HG02884 (cell line): ENCODE measurements around the gene DENND6B.
"Not testable (repeated sequence)": the region's sequence is repeated elsewhere in the genome, so short reads cannot be mapped to it uniquely, and the experiment has no call there.

Source experiments
- ATAC-seq: cut with Tn5 transposase; IDR thresholded peaks from one replicate; pipeline ENCODE4 v1.9.1; 2021; ENCODE audit warnings: mild to moderate bottlenecking, moderate library complexity; ENCODE audit not compliant: unreplicated experiment

DENND6B gene

DNA sequence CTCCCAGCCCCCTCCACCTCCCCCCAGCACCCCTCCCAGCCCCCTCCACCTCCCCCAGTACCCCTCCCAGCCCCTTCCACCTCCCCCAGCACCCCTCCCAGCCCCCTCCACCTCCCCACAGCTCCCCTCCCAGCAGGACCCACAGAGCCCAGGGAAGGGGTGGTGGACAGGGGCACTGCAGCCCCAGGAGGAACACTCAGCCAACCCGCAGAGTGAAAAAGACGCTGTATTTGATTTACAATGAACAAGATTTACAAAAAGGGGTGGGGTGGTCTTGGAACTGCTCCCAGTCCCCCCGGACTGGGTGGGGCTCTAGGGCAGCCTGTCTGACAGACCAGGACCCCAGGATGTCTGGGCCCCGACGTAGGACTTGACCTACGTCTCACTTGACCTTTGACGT is 52.0 kb downstream of the DENND6B start:
- ATAC-seq: no peak

DNA sequence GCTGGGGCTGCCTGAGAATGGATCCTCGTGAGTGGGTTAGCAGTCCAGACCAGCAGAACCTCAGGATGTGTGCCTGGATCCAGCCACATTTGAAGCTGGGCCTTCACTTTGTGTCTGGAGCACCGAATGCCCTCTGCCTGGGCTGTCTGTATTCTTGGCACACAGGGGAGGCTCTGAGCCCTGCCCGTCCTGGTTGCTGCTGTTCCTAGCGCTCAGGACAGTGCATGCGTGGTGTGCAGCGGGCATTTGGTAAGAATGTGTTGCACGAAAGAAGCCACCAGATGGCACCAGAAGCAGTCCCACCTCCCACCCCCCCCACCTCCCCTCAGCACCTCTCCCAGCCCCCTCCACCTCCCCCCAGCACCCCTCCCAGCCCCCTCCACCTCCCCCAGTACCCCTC is 52.5 kb downstream of the DENND6B start:
- no peak for ATAC-seq

DNA sequence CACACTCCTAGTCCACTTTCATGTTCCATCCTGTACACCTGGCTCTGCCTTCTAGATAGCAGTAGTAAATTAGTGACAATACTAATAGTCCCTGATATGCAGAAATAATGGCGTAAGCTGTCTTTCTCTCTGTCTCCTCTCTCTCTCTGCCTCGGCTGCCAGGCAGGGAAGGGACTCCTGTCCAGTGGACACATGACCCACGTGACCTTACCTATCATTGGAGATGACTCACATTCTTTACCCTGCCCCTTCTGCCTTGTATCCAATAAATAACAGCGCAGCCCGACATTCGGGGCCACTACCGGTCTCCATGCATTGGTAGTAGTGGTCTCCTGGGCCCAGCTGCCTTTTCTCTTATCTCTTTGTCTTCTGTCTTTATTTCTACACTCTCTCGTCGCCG is 53.0 kb downstream of the DENND6B start:
- not testable (repeated sequence) for ATAC-seq

DNA sequence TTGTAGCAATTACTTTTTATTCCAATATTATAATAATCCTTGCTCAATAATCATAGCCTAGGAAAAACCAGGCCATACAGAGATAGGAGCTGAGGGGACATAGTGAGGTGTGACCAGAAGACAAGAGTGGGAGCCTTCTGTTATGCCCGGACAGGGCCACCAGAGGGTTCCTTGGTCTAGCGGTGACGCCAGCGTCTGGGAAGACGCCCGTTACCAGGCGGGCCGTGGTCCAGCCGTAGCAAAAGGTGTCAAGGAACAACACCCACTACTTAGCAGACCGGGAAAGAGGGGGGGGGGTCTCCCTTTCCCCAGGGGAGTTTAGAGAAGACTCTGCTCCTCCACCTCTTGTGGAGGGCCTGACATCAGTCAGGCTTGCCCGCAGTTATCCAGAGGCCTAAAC is 53.5 kb downstream of the DENND6B start:
- ATAC-seq: not testable (repeated sequence)

DNA sequence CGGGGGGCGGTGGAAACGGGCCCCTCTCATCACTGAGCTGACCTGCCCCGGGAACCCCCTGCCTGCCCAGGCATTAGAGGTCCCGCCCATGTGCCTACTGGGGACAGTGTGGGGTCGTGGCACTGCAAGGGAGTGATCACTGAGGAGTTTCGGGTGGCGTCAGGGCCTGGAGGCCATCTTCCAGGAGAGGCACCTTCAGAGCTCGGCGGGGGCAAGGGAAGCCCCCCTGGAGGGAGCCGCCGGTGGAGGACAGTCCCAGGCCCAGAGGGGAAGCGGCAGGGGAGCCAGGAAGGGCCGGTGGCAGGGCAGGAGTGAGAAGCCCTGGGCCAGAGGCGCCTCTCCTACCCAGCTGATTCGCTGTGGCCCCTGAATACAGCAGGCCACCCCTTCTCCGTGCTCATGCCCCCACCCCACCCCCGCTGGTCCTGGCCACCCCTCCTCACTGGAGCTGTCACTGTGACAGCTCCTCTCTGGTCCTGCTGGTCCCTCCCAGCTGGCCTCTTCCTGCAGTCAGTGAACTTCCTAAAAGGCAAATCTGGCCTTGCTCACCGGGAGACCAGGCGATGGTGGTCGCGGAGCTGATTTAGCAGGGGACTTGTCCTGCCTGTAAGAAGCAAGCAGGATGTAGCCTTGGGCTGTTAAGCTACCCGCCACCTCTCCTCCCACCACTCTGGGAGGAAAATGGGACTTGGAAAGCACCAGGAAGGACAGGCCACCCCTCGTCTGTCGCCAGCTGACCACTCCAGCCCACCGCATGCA is 54.6 kb downstream of the DENND6B start:
- no peak for ATAC-seq

DNA sequence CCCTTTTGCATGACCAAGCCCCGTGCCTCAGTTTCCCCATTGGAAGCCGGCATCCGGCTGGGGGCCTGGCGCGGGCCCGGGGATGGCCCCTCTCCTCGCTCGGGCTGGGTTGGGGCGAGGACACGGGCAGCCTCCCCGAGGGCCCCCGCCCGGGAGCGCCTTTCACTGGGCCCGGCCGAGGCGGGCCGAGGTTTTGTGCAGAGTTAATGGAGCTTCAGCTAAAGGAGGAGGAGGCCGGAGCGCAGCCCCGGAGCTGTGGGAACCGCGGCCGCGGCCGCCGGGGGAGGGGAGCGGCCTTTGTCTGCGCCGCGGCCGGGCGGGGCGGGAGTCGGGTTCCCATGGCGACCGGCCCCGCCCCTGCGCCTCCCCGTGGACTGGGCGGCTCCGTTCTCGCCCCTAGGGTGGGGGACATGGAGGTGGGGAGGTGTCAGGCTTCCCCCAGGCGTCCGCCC is 55.3 kb downstream of the DENND6B start:
- ATAC-seq: no peak

DNA sequence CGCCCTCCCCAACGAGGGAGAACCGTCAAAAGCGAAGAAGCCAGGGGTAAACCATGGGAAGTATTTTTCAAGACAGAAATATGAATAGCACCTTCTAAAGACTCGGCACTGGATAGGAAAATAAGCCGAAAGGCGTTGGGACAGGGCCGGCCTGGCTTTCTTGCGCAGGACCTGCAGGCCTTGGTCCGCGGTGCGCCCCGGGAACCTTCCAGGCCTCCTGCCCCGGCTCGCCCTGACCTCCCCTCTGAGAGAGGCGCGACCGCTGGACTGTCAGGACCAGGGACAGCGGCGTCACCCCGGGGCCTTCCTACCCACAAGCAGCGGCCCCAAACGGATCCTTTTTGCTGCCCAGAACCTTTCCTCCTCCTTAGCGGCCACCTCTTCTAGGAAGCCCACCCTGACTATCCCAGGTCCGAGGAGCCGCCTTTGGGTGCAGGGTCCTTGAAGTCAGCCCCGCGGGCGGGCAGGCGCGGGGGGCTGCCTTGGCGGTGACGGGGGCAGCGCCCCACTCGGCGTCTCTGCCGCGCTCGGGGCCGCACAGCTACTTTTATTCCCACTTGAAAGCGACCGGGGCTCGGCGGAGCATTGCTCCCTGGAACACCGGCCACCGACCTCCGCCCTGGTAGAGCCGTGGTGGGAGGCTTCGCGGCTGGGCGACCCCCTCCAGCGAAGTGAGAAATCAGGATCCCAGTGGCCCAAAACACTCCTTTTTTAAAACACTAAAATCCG is 56.0 kb downstream of the DENND6B start:
- no peak for ATAC-seq

DNA sequence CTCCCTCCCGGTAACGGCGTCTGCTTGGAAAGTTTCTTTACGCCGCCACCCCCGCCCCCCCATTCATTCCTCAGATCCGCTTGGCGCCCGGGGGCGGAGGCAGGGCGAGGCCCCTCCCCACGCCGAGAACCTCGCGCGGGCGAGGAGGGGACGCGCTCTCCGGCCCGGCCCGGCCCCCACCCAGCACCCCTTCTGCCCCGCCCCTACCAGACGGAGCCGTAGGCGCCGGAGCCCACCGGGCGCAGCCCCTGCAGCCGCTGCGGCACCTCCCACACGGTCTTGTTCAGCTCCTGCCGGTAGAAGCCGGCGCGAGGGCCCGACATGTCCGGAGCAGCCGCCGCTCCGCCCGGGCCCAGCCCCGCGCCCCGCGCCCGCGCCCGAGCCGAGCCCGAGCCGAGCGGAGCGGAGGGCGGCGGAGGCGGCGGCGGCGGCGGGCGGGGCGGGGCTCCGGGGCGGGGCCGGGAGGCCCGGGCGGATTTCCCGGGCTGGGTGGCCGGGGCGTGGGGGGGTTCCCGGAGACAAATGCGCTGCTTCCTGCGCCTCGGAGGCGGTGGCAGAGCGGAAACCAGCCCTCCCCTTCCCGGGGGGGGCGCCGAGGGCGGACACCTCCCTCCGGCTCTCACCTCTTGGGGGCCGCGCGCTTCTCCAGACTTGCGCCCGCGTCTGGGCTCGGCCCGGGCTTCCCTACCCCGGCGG is 56.7 kb downstream of the DENND6B start, which contains the start of gene MAPK11:
Gene MAPK11, minus strand, starts transcription at position 411 of the 696 bp plus-strand sequence. Its CDS starts 88 bp downstream, at position 323.
- ATAC-seq: no peak

DNA sequence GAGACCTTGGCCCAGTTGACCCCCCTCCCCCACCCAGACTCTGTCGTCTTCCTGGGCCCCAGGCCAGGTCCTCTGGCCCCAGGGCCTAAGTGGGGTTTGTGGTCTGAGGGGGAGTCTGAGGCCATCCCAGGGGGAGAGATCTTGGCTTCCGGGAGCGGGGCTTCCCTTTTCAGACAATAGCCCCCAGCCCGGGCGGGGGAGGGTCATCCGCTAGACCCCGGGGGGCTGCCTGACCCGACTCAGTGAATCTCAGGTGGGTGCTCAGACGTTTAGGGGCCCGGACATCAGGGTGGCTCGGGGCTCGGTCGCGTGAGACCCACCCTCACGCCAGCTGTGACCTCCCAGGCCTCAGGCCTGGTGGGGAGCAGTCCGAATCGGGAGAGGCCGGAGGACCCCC is 57.2 kb downstream of the DENND6B start:
- ATAC-seq: no peak

DNA sequence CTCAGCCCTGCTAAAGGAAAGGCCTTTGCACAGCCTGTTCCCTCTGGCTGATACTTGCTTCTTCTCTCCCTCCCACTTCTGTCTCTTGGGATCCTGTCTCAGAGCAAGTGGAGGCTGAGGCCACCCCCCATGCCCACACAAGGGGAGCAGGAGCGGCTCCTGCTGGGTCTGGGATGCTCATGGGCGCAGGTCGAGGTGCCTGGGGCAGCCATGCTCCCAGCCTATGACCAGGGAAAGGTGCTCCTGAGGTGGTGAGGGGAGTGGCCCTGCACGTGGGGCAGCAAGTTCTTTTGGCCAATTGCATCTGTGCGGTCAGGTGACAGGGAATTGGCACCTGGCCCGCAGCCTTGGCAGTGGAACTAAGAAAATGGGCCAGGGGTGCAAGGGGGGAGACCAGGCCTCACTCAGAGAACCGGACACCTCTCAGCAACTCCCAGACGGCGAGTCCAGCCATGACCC is 58.1 kb downstream of the DENND6B start:
- no peak for ATAC-seq

DNA sequence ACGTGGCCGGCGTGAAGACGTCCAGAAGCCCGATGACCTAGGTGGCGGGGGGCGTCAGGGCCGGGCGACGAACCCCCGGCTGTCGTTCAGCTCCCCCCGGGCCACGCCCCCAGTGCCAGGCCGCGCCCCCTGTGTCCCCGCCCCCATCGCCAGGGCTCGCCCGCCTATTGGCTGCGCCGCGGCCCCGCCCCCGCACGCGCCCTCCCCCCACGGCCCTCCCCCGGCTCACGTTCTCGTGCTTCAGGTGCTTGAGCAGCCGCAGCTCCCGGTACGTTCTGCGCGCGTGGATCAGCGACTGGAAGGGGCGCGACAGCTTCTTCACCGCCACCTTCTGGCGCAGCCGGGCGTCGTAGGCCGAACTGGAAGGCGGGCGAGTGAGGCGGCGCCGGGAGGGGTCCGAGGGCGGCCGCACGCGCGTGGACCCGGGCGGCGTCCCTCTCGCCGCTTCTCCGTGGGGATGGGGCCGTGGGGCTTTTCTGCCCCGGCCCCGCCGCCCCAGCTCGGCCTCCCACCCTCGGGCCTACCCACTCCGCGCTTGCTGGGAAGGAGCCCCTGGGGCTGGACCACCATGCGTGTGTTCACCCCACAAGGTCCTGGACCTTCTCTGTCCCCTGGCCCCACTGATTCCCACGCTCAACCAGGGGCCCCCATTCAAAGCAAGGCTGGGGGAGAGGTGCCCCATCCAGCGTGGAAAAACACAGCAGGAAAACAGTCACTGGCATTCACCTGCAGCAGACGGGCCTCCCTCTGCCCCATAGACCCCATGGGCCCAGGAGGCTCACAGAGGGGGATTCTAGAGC is 59.0 kb downstream of the DENND6B start:
- no peak for ATAC-seq

DNA sequence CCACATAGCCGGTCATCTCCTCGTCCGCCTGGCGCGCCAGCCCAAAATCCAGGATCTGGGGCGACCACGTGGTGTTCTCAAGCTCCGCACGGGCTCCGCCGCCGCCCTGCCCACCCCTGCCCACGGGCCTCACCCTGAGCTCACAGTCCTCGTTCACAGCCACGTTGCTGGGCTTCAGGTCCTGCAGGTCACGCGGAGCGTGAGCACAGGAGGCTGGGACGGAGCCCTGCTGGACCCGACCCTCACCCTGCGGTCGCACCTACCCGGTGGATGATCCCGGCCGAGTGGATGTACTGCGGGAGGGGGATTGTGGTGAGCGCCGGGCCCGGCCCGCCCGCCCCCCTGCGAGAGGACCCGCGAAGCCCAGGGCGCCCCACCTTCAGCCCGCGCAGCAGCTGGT is 59.8 kb downstream of the DENND6B start:
- ATAC-seq: no peak

DNA sequence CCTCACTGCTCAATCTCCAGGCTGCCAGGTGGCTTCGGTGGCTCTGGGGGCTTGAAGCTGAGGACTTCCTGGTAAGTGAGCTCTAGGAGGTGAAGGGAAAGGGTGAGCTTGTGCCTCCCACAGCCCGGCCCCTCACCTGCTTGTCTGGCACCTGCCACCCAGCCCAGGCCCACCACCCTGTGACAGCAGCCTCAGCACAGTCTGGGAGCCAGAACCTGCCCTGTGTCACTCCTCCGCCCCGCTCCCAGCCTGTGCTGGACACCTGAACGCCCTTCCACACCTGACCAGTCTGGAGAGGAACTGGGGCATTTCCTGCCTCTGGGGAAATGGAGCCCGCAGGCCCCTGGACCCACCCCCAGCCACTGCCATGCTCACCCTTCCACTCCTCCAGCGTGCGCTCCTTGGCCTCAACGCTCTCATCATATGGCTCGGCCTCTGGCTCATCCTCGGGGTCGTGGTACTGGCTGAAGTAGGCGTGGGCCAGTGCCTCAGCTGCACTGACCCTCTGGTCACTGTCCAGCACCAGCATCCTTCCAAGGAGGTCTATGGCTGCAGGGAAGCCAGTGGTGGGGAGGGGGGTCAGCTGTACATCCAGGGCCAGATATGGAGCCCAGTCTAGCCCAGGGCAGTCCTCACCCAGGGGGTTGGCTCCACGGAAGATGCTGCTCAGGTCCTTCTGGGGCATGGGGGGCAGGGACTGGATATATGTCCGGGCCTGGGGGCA is 61.7 kb downstream of the DENND6B start:
- ATAC-seq: no peak

DNA sequence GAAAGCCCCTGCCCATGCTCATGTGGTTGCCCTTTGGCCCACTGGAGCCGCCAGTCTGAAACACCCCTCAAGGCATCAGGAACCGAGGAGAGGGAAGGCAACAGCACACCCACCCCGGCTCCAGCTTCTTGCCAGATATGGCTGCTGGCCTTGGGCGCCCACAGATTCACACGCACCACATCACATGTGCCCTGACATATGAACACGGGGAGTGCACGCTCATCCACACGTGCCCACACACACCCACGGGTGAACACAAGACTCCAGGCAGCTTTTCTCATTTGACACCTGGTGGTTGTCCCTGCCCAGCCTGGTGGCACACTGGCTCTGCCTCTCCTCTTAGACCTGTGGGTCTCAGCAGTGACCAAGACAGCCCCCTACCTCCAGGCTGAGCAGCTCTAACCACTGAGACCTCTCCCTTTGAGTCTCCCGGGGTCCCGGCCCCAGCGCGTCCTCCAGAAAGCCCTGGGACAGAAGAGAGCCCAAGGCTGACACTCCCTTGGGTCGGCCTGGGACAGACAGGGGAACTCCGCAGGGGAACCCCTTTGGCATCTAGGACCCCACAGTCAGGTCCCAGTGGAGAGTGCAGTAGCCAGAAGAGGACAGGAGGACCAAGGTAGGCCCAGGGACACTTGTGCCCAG is 62.6 kb downstream of the DENND6B start:
- ATAC-seq: no peak

DNA sequence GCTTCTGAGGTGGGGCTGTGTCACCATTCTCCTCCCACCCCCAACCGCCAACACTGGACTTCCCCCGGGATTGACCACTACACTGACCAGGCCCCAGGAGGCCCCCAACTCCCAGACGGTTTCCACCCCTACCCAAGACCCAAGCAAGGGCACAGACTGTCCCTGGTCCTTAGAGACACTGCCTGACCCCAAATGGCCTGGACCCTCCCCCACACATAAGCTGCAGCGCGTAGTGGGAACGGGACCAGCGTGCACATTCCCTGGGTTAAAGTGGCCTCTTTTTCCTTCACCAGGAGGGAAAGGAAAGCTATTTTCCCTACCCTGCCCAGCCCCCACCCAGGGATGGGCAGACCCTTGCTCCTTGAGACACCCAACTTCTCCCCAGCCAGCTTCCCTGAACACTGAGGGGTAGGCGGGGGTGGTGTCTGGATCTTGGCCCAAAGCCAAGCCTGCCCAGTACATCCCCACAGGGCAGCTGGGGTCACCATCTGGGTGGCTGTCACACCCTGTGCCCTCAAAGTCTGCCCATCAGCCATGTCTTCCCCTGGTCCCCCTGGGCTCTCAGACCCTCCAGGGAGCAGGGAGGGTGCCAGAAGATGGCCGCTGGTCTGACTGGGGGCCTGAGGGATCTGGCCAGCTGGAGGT is 63.7 kb downstream of the DENND6B start:
- no peak for ATAC-seq

DNA sequence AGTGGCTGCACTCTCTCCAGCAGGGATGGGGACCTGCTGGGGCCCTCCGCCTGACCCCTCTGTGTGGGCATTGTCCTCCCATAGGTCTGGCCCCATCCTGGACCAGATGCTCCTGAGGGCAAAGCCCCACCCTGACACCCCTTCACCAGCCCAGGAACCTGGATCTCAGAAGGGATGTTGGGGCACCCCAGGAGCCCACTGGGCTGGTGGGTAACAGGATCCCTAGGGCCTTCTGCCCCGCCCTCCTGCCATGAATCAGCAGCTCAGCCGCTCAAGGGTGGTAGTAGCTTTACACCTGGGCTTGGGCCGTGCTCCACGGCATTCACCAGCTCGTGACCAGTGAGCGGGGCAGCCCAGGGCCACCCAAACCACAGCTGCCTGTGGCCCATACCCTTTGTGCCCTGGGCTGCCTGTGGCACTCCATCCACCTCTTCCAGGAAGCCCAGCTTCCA is 64.3 kb downstream of the DENND6B start:
- ATAC-seq: no peak

DNA sequence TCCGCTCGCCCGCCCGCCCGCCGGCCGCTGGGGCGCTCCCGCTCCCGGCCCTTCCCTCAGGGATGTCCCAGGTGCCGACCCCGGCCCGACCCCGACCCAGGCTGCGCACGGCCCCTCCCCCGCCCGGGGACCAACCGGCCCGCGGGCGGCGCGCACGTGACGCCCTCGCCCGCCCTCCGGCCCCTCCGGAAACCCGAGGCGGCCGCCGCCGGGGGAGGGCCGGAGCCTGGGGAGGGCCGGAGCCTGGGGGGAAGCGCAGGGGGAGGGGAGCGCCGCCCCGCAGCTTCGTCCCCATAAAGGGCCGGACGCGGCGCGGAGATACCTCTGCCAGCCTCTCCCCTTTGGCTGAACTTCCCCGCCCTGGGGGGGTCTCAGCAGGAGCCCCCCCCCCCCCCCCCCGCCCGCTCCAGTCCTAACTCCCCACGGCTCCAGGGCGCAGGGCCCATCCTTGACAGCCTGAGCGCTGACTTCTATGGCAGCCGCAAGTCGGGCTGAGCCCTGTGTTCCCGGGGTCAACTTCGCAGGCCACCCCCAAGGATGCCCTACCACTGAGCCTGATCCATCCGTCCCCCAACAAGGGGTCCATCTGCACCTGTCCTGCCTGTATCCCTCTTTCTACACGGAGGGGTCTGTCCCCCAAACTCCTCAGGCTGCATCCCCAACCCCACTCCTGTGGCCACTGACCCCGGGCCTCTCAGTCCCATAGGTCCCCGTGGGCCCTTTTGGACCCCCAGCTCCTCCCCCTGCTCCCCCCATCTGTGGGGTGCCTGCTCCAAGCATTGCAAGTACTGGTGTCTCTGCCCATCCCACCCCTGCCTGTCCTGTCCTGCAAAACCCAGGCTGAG is 65.0 kb downstream of the DENND6B start, which contains the start of gene MAPK12:
Gene MAPK12, minus strand, starts transcription at position 69 of the 845 bp plus-strand sequence. CDS start 174 bp downstream, outside the sequence.
- ATAC-seq: no peak
